Activated CD8-positive, alpha-beta T cell treated with anti-CD3 and anti-CD28 coated beads for 36 hours (primary cell): Measurements from ENCODE around the gene STX11. TPM values are rescaled to one million over a fixed set of nuclear protein-coding genes. Genes with fewer than 3 reads are reported as not detected.

Source experiments
- ATAC-seq: fragments of 200-7000 bp; cut with Tn5 transposase; one replicate; pipeline ENCODE4 v1.10.0; 2021; ENCODE audit warnings: mild to moderate bottlenecking, moderate library complexity
- CTCF ChIA-PET: fragments of 350-600 bp; sonication (Branson Sonifier 250); formaldehyde crosslinking; loops from one replicate; lab custom pipeline; 2021; ENCODE audit warnings: antibody characterized with exemption; lab: Charles Lee
- POLR2A ChIA-PET: fragments of 350-600 bp; sonication (Branson Sonifier 250); formaldehyde crosslinking; loops from one replicate; lab custom pipeline; 2021; ENCODE audit warnings: antibody characterized with exemption; lab: Charles Lee
- DNase-seq: peaks from one replicate; pipeline ENCODE4 v3.0.0-alpha.2; 2020
- H3K27ac Mint-ChIP-seq: one replicate; pipeline ENCODE4 v1.8.0; 2021; ENCODE audit warnings: mild to moderate bottlenecking, mixed read lengths
- H3K27me3 Mint-ChIP-seq: one replicate; pipeline ENCODE4 v1.8.0; 2021; ENCODE audit warnings: mixed read lengths
- H3K36me3 Mint-ChIP-seq: one replicate; pipeline ENCODE4 v1.8.0; 2021; ENCODE audit warnings: low read depth, mixed read lengths
- H3K4me1 Mint-ChIP-seq: one replicate; pipeline ENCODE4 v1.8.0; 2021; ENCODE audit warnings: low read depth, mixed read lengths
- H3K4me3 Mint-ChIP-seq: one replicate; pipeline ENCODE4 v1.8.0; 2021; ENCODE audit warnings: mild to moderate bottlenecking, moderate library complexity, mixed read lengths
- H3K9me3 Mint-ChIP-seq: one replicate; pipeline ENCODE4 v1.8.0; 2021; ENCODE audit warnings: mixed read lengths
- CTCF ChIP-seq: fragments of 200-600 bp; IDR thresholded peaks from one replicate; pipeline ENCODE4 v1.8.0; 2022; ENCODE audit warnings: antibody characterized with exemption, mild to moderate bottlenecking
- intact Hi-C: fragments of 100-400 bp; cut with micrococcal nuclease; formaldehyde crosslinking; loops from one replicate; pipeline ENCODE4 v1.10.0; 2022
- total RNA-seq, 2 experiments: library from RNA; stranded (reverse); gene quantifications; one replicate each; pipeline ENCODE4 v1.2.3, GENCODE V29; 2021

The STX11 gene
- total RNA-seq, 2 experiments from 2014 or later: 19.4 to 20.7 TPM

- POLR2A ChIA-PET: interaction anchor here (0.6 to 1.0 kb wide), 3 partner anchors 10 to 97 kb away, joined by 3 read pairs; no protein-coding TSS in a partner anchor
- ATAC-seq (peak; percentile 28), DNase-seq (no peak)
- peaks cover 73% of the 10 kb centered on the region for H3K36me3 Mint-ChIP-seq
- intact Hi-C loops: no loop called here
- H3K27ac Mint-ChIP-seq: peak overlapping the region; percentile 58
- H3K4me3 Mint-ChIP-seq: no peak overlapping the region
- H3K4me1 Mint-ChIP-seq: peaks cover 55% of the 10 kb centered on the region
- CTCF ChIA-PET: interaction anchor here (1.2 kb wide), 2 partner anchors 23 to 64 kb away, joined by 3 to 6 read pairs; no protein-coding TSS in a partner anchor
- H3K9me3 Mint-ChIP-seq: no peaks in the 10 kb centered on the region
- H3K27me3 Mint-ChIP-seq: no peaks in the 10 kb centered on the region
- TF ChIP-seq CTCF: no peak
Measured at GRCh38 chr6:144155529-144155928, 5.2 kb downstream of the STX11 start.

- TF ChIP-seq CTCF: no peak
- ATAC-seq: no peak
- no peak for DNase-seq
- H3K4me1 Mint-ChIP-seq: peaks cover 54% of the 10 kb centered on the region
- no peaks in the 10 kb centered on the region for H3K27me3 Mint-ChIP-seq
- H3K27ac Mint-ChIP-seq: peak overlapping the region; percentile 47
- ChIA-PET POLR2A (interaction anchor here (0.6 to 1.2 kb wide), 2 partner anchors 62 to 96 kb away, joined by 3 read pairs; no protein-coding TSS in a partner anchor), CTCF (interaction anchor here (0.7 to 1.2 kb wide), 4 partner anchors 15 to 73 kb away, joined by 3 to 6 read pairs (median 3); no protein-coding TSS in a partner anchor)
- intact Hi-C loops: no loop called here
- H3K4me3 Mint-ChIP-seq: no peak overlapping the region
- no peaks in the 10 kb centered on the region for H3K9me3 Mint-ChIP-seq
- peaks cover 73% of the 10 kb centered on the region for H3K36me3 Mint-ChIP-seq
Measured at GRCh38 chr6:144156338-144156737, 6.0 kb downstream of the STX11 start.

- Mint-ChIP-seq H3K4me3 (no peak overlapping the region), H3K4me1 (peaks cover 49% of the 10 kb centered on the region), H3K9me3 (no peaks in the 10 kb centered on the region), H3K36me3 (peaks cover 73% of the 10 kb centered on the region), H3K27me3 (no peaks in the 10 kb centered on the region), H3K27ac (no peak overlapping the region)
- POLR2A ChIA-PET: interaction anchor here (0.6 to 1.2 kb wide), 2 partner anchors 63 to 1382 kb away, joined by 3 read pairs; no protein-coding TSS in a partner anchor
- no peak for TF ChIP-seq CTCF
- intact Hi-C loops: no loop called here
- no peak for DNase-seq
- ATAC-seq: no peak
- CTCF ChIA-PET: interaction anchor here (1.0 to 1.2 kb wide), 3 partner anchors 16 to 62 kb away, joined by 3 to 6 read pairs (median 3); no protein-coding TSS in a partner anchor
Measured at GRCh38 chr6:144156991-144157390, 6.7 kb downstream of the STX11 start.

- ATAC-seq (no peak), DNase-seq (no peak)
- Mint-ChIP-seq H3K4me1 (peaks cover 40% of the 10 kb centered on the region), H3K27me3 (no peaks in the 10 kb centered on the region), H3K4me3 (no peak overlapping the region), H3K27ac (no peak overlapping the region), H3K36me3 (peaks cover 68% of the 10 kb centered on the region), H3K9me3 (no peaks in the 10 kb centered on the region)
- TF ChIP-seq CTCF: no peak
- POLR2A ChIA-PET: interaction anchor here (1.0 kb wide), 1 partner anchor 62 kb away, joined by 3 read pairs; the partner anchor contains the start of gene SF3B5
- intact Hi-C loops: no loop called here
- CTCF ChIA-PET: no interaction called here
Measured at GRCh38 chr6:144158133-144158532, 7.8 kb downstream of the STX11 start.

- POLR2A ChIA-PET: interaction anchor here (0.5 to 1.1 kb wide), 3 partner anchors 12 to 65 kb away, joined by 3 read pairs; partner anchors contain the start of gene SF3B5
- no peaks in the 10 kb centered on the region for H3K9me3 Mint-ChIP-seq
- peaks cover 59% of the 10 kb centered on the region for H3K36me3 Mint-ChIP-seq
- H3K27me3 Mint-ChIP-seq: no peaks in the 10 kb centered on the region
- peaks cover 30% of the 10 kb centered on the region for H3K4me1 Mint-ChIP-seq
- no peak overlapping the region for H3K27ac Mint-ChIP-seq
- no peak for TF ChIP-seq CTCF
- H3K4me3 Mint-ChIP-seq: no peak overlapping the region
- DNase-seq (no peak), ATAC-seq (no peak)
- CTCF ChIA-PET: interaction anchor here (1.1 kb wide), 1 partner anchor 59 kb away, joined by 3 read pairs; no protein-coding TSS in a partner anchor
- intact Hi-C loops: no loop called here
Measured at GRCh38 chr6:144159223-144159622, 8.9 kb downstream of the STX11 start.
